HG03280 (cell line): ENCODE measurements around the gene DMD.
"Not testable (repeated sequence)": the region's sequence is repeated elsewhere in the genome, so short reads cannot be mapped to it uniquely, and the experiment has no call there.

Experiments used
- ATAC-seq: cut with Tn5 transposase; IDR thresholded peaks from one replicate; pipeline ENCODE4 v1.9.1; 2021; ENCODE audit warnings: mild to moderate bottlenecking, moderate library complexity; ENCODE audit not compliant: unreplicated experiment

The DMD gene

GRCh38 chrX:32087663-32088062 is 1123.7 kb downstream of the DMD start:
- ATAC-seq = no peak

- no peak for ATAC-seq
Observed at GRCh38 chrX:32084757-32085156, 1126.6 kb downstream of the DMD start.

GRCh38 chrX:32048285-32048684 is 1163.1 kb downstream of the DMD start:
- ATAC-seq = no peak

GRCh38 chrX:32045149-32045548 is 1166.2 kb downstream of the DMD start:
- ATAC-seq = no peak

- no peak for ATAC-seq
Observed at GRCh38 chrX:32041181-32041580, 1170.2 kb downstream of the DMD start.

GRCh38 chrX:32026772-32027171 is 1184.6 kb downstream of the DMD start:
- no peak for ATAC-seq

GRCh38 chrX:32024072-32024471 is 1187.3 kb downstream of the DMD start:
- no peak for ATAC-seq

GRCh38 chrX:32016195-32016594 is 1195.2 kb downstream of the DMD start:
- ATAC-seq = no peak

- ATAC-seq = no peak
Observed at GRCh38 chrX:32010948-32011347, 1200.4 kb downstream of the DMD start.

- ATAC-seq = no peak
Observed at GRCh38 chrX:32010212-32010611, 1201.1 kb downstream of the DMD start.

GRCh38 chrX:31993637-31994036 is 1217.7 kb downstream of the DMD start:
- no peak for ATAC-seq

- no peak for ATAC-seq
Observed at GRCh38 chrX:31988975-31989374, 1222.4 kb downstream of the DMD start.

GRCh38 chrX:31981546-31982062 is 1229.7 kb downstream of the DMD start:
- no peak for ATAC-seq

GRCh38 chrX:31969714-31970113 is 1241.6 kb downstream of the DMD start:
- no peak for ATAC-seq

- no peak for ATAC-seq
Observed at GRCh38 chrX:31962256-31962655, 1249.1 kb downstream of the DMD start.

- no peak for ATAC-seq
Observed at GRCh38 chrX:31934842-31935370, 1276.4 kb downstream of the DMD start.

- ATAC-seq = no peak
Observed at GRCh38 chrX:31934015-31934414, 1277.3 kb downstream of the DMD start.

- no peak for ATAC-seq
Observed at GRCh38 chrX:31932769-31933168, 1278.6 kb downstream of the DMD start.

- not testable (repeated sequence) for ATAC-seq
Observed at GRCh38 chrX:31932320-31932719, 1279.0 kb downstream of the DMD start.

GRCh38 chrX:31931225-31931624 is 1280.1 kb downstream of the DMD start:
- ATAC-seq = no peak

- ATAC-seq = no peak
Observed at GRCh38 chrX:31929366-31929765, 1282.0 kb downstream of the DMD start.

GRCh38 chrX:31921236-31921635 is 1290.1 kb downstream of the DMD start:
- ATAC-seq = no peak

- no peak for ATAC-seq
Observed at GRCh38 chrX:31909850-31910572, 1301.3 kb downstream of the DMD start.
